DMS53 treated with DMSO at 0.1 percent for 48 hours (cell line): ENCODE results near the gene CDK10.
"Not testable (repeated sequence)": the region's sequence is repeated elsewhere in the genome, so short reads cannot be mapped to it uniquely, and the experiment has no call there.

Experiments used
- DNase-seq: peaks from one replicate; lab custom pipeline; 2025; ENCODE audit not compliant: unreplicated experiment; lab: John Stamatoyannopoulos, UW

Gene CDK10, protein sequence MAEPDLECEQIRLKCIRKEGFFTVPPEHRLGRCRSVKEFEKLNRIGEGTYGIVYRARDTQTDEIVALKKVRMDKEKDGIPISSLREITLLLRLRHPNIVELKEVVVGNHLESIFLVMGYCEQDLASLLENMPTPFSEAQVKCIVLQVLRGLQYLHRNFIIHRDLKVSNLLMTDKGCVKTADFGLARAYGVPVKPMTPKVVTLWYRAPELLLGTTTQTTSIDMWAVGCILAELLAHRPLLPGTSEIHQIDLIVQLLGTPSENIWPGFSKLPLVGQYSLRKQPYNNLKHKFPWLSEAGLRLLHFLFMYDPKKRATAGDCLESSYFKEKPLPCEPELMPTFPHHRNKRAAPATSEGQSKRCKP

DNA sequence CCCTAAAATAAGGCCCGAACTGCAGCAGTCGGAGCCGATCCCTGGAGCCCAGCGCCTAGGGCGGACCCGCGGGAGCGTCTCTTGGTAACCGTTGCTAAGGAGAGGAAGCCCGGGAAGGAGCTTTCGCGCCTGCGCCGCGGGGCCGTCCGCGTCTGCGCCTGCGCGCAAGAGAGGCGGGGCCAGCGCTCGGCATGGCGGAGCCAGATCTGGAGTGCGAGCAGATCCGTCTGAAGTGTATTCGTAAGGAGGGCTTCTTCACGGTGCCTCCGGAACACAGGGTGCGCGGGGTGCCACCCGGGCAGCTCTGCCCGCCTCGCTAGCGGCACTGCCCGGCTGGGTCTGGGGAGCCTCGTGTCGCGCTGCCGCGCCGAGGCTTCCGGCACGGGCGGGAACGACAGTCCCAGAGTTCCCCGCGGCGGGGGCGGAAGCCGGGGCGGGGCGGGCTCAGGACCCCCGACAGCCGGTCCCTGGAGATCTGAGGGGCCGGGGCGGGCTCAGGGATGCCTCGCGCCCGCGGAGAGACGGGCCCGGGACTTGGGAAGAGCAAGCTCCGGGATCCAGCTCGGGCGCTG lies at the start of gene CDK10:
Gene CDK10, plus strand, starts transcription at position 170 of the 572 bp plus-strand sequence. Its CDS starts 22 bp downstream, at position 192.
- DNase-seq, result peak; percentile 77

DNA sequence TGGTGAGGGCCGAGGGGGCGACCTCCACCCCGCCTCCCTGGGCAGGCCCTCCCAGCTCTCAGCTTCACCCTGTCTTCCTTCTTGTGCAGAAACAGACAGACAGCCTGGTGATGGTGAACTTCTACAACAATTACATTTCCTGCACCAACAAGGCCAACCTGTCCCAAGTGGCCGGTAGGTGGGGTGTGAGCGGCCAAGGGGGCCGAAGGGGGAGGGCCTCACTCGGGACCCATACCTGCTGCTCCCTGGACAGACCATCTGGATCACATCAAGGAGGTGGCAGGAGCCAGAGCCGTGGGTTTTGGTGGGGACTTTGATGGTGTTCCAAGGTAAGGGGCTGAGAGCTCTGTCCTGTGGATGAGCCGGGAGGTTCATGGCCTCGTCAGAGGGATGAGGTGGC lies 49.1 kb upstream of the CDK10 start:
- DNase-seq, result no peak

DNA sequence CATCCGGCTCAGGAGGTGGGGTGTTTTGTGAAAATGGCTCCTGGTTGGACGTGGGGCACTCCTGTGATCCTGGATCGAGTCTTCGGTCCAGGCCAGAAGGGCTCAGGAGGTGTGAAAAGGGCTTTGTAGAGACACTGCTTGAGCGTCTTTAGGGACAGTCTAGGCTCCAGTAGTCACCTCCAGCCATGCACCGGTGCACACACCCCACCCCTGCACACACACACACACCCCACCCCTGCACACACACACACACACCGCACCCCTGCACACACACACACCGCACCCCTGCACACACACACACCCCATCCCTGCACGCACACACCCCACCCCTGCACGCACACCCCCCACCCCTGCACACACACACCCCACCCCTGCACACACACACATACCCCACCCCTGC lies 48.0 kb upstream of the CDK10 start:
- no peak for DNase-seq

DNA sequence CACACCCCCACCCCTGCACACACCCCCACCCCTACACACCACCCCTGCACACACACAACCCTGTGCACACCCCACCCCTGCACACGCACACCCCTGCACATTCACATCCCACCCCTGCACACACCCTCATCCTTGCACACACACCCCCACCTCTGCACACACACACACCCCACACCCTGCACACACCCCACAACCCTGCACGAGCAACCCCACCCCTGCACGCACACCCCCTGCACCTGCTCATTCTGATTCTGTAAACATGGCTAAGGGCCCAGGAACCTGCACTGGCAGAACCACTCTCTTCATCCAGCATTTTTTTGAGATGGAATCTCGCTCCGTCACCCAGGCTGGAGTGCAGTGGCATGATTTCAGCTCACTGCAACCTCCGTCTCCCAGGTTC lies 47.1 kb upstream of the CDK10 start:
- no peak for DNase-seq

GRCh38 chr16:89641458-89642119 lies 44.9 kb upstream of the CDK10 start:
- no peak for DNase-seq

- no peak for DNase-seq
Measured at GRCh38 chr16:89642574-89642973, 43.9 kb upstream of the CDK10 start.

DNA sequence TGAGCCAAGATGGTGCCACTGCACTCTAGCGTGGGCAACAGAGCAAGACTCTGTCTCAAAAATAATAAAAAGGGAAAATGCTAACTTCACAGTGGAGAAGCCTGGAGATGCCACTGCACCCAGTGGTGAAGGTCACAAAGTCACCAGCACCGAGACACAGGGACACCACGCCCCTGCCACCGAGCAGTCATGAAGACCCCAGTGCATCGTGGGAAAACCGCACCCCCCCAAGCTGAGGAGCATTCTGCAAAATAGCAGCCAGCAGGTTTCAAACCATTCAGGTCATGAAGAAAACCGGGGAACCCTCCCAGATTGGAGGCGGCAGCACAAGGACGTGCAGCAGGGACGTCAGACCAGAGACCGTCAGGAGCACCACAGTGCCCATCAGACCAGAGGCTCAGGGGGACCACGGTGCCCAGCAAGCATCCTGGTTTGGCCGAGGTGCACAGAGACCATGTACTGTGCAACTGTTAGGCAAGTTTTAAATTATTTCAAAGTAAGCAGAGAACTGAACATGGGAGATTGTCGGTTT lies 42.7 kb upstream of the CDK10 start:
- DNase-seq, result no peak

DNA sequence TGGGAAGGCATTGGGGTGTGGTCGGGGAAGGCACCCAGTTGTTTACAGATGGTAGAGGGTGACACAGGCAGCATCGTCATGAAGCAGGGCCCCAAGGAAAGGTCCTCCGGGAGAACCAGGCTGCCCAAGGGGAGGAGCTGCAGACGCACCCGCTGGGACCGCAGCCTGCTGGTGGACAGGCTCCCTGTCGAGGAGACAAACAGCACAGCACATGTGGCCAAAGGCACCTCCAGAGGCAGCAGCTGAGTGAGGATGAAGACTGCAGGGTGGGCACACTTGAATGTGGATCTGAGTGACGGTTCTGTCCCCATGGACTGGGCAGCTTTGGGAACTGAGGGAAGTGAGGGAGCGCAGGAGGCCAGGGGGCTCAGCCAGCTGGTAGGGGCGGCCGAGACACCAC lies 41.4 kb upstream of the CDK10 start:
- DNase-seq, result no peak

GRCh38 chr16:89646270-89646669 lies 40.2 kb upstream of the CDK10 start:
- DNase-seq, result no peak

DNA sequence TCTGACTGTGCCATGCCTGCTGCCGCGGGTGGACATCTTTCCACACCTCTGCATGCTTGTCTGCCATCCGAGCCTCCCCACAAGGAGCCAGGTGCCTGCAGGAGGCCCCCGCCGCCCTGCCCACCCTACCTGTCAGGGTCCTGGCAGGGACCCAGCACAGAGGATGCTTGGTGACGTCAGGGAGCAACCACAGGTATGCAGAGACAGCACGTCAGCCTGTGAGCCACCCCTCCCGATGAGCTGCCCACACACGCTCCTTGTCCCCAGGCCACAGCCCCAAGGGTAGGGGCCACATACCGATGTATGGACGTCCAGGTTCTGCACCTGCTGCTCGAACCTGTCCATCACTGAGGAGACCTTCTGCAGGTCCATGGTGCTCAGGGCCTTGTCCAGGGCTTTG lies 39.6 kb upstream of the CDK10 start:
- no peak for DNase-seq

DNA sequence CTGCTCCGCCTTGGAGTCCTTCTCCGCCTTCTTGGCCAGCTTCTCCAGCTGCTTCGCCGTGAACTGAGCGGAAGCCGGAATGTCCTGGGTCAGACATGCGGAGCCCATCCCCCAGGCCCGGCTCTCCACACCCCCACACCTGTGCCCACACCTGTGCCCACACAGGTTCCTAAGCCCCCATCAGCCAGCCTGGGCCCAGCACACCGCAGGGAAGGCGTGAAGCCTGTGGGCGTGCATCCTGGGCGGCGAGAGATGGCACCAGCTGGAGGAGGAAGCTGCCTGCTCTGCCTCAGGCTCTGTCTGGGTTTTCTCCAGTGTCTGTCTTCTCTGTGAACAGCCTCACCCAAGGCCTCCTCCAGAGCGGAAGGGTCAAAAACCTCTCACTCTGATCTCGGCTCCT lies 34.9 kb upstream of the CDK10 start:
- no peak for DNase-seq

- DNase-seq, result no peak
Measured at GRCh38 chr16:89653656-89654295, 32.7 kb upstream of the CDK10 start.

DNA sequence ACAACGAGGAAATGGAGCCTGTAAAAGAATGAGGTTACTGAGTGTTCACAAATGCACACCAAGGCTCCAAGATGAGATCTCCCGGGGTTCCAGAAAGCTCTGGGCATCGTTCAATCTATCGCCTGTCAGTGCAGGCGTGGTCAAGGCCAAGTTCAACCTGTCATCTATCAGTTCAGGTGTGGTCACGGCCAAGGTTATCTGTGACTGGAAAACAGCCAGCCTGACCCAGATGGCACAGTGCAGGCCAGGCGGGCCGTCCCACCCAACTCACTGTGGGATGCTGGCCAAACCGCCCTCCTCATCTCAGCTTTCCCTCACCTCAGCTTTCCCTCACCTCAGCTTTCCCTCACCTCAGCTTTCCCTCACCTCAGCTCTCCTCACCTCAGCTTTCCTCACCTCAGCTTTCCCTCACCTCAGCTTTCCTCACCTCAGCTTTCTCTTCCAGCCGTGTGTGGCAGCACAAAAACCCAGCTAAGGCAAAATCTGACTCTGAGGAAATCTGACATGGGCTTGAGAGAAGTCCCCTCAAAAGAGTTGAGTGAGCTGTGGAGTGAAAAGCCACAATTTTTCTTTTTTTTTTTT lies 31.3 kb upstream of the CDK10 start:
- no peak for DNase-seq

- DNase-seq, result no peak
Measured at GRCh38 chr16:89656435-89657121, 29.9 kb upstream of the CDK10 start.

DNA sequence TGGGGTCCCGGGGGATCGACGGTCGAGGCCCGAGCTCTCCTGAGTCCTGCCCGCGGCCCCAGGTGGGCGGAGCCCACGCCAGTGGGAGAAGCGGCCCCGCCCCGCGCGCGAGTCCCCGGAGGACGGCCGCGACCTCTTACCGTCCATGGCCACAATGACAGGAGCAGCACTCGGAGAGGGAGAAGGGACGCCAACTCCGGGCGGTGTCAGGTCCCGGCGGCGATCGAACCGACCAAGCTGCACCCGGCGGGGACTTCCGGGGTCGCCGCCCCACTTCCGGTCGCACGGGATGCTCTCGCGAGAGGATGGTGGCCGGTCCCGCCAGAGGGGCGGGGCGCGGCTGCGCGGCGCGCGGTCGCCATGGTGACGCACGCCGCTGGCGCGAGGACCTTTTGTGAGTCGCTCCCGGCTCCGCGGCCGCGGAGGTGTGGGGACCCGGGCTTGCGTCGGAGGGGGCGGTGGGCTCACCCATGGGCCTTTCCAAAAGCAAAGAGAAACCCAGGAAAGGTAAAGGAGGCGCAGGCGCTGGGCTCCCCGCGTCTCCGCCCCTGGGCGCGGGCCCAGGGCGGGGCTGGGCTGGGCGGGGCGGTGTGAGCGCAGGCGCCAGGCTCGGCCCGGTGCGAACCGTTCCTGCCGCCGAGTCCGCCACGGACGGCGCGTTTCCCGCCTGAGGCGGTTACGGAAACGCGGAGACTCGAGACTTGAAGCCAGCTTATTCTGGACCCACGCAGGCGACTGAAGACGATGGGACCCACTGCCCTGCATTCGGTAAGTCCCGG lies 28.9 kb upstream of the CDK10 start, which contains the start of the genes CHMP1A and SPATA33:
Gene CHMP1A, minus strand, starts transcription at position 267 of the 779 bp plus-strand sequence. Its CDS starts 120 bp downstream, at position 147.
Gene SPATA33, plus strand, starts transcription at position 395 of the 779 bp plus-strand sequence. Its CDS starts 76 bp downstream, at position 471.
- peak; percentile 29 for DNase-seq

DNA sequence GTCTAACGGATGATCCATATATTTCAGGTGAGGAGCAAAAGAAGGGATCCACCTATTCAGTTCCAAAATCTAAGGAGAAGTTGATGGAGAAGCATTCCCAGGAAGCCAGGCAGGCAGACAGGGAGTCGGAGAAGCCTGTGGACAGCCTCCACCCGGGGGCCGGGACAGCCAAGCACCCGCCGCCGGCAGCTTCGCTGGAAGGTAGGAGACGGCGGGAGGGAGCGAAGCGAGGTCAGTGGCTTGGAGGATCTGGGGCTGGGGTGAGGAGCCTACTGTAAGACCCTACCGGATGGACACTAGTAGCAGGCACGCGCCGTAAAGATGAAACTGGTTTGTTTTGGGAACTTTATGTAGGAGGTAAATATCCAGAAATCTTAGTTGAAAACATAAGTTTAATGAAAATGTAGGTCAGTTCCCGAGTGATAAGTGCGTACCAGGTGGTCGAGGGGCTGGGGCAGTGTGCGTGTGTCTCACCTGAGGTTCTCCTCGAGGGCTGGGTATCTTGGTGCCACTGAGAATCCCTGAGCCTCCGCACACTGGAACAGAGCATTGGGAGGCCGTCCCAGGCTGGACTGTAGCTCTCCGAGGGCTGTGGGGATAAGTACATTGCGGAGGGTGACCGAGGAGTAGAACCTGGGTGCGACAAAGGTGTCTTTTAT lies 28.1 kb upstream of the CDK10 start:
- peak; percentile 29 for DNase-seq

GRCh38 chr16:89660146-89660545 lies 26.3 kb upstream of the CDK10 start:
- no peak for DNase-seq

- DNase-seq, result no peak
Measured at GRCh38 chr16:89661215-89661614, 25.3 kb upstream of the CDK10 start.

DNA sequence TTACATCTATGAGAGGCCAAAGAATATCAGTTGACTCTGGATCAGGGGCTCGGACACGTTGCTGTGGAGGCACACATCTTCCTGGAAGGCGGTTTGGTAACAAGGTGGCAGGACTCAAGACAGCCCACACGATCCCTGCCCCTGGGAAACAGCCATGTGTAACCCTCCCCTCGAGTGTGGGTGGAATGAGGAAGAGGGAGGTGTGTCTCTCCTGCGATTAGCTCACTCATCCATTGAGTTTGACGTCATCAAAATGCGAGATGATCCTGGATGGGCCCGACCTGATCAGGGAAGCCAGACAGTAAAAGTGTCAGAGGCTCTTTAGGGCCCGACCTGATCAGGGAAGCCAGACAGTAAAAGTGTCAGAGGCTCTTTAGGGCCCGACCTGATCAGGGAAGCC lies 22.3 kb upstream of the CDK10 start:
- DNase-seq, result not testable (repeated sequence)
